Astrocyte of the cerebellum (primary cell): ENCODE measurements around the gene TRAPPC4.

ENCODE experiments used
- DNase-seq: peaks from one replicate; pipeline ENCODE4 v3.0.0-alpha.2; 2011; ENCODE audit warnings: low read depth
- H3K4me3 ChIP-seq: 2 replicates; pipeline ENCODE4 v1.5.1; 2011; ENCODE audit warnings: mild to moderate bottlenecking, low read depth, low read length, moderate library complexity
- in situ Hi-C: cut with HindIII; loops from 2 replicates; pipeline ENCODE4 v1.10.0; 2017; ENCODE audit warnings: low sequenced_read_pairs
- TF ChIP-seq, protein P1 (sequence below): IDR thresholded peaks from 2 replicates; pipeline ENCODE4 v1.5.1; 2012; ENCODE audit warnings: low read length, low read depth, moderate library complexity, mild to moderate bottlenecking; ENCODE audit errors: missing control alignments

Gene TRAPPC4

DNA sequence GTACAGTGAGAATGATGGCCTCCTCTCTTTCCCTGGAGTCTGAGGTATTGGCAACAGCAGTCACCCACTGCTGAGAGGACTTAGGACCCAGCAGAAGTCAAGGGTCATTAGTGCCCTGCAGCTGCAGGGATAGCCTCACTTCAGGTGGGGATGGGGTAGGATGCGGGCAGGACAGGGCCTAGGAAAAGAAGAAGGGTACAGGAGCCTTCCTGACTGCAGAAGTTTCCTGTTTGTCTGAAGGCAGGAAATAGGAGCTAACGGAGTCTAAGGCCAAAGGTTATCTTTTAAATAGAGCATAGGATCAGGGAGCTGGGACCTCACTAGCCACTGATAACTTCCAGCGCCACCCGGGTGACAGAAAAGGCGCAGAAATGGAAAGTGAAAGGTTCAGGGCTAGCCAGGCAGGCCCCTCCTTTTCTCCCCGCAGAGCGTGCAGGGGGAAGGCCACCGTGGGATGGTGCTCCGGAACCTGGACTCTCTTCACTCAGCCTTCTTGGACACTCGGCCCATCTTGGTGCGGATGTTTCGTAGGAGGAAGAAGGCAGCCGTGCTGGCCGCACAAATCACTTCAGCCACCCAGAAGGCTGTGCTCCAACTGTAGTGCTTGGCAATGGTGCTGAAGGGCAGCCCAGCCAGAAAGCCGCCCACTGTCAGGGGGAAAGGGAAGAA lies 6.0 kb downstream of the TRAPPC4 start:
- no peak for DNase-seq
- in situ Hi-C loops = no loop called here
- TF ChIP-seq, protein P1, sequence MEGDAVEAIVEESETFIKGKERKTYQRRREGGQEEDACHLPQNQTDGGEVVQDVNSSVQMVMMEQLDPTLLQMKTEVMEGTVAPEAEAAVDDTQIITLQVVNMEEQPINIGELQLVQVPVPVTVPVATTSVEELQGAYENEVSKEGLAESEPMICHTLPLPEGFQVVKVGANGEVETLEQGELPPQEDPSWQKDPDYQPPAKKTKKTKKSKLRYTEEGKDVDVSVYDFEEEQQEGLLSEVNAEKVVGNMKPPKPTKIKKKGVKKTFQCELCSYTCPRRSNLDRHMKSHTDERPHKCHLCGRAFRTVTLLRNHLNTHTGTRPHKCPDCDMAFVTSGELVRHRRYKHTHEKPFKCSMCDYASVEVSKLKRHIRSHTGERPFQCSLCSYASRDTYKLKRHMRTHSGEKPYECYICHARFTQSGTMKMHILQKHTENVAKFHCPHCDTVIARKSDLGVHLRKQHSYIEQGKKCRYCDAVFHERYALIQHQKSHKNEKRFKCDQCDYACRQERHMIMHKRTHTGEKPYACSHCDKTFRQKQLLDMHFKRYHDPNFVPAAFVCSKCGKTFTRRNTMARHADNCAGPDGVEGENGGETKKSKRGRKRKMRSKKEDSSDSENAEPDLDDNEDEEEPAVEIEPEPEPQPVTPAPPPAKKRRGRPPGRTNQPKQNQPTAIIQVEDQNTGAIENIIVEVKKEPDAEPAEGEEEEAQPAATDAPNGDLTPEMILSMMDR = no peak
- no peak overlapping the region for H3K4me3 ChIP-seq

DNA sequence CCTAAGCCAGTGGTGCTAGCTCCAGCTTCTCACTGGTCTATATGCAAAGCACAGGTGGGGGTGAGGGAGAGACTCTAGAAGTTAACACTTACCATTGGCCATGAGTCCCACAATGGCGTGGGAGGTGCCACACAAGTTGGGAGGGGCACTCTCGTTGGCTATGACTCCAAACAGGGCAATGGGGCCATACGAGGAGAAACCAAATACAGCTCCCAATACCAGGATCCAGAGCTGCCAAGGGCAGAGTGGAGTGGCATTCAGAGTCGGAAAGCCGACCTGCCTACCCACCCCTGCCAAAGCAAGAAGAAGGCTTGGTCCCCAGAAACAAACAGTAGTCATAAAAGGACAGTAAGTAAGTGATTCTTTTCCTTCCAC lies 6.5 kb downstream of the TRAPPC4 start:
- in situ Hi-C loops = no loop called here
- H3K4me3 ChIP-seq = no peak overlapping the region
- TF ChIP-seq, protein P1 = no peak
- DNase-seq = no peak

DNA sequence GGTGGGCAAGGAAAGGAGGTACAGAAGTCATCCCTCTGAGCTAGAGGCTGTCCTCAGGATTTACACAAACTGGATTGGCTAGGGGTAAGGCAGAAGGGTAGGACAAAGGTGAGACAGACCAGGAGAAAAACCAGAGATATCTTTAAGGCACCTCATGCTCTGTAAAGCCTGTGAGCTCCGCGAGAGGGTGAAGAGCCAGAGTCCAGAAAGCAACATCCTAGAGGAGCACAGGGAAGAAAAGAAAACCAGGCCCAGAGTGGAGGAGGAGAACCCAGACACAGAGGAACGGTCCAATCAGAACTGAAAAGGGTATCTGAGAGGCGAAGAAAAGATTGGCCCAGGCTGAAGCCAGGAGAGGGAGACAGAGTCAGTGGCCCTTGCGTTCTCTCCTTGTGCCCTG lies 7.0 kb downstream of the TRAPPC4 start:
- in situ Hi-C loops = no loop called here
- H3K4me3 ChIP-seq = no peak overlapping the region
- DNase-seq = no peak
- TF ChIP-seq, protein P1 = no peak

DNA sequence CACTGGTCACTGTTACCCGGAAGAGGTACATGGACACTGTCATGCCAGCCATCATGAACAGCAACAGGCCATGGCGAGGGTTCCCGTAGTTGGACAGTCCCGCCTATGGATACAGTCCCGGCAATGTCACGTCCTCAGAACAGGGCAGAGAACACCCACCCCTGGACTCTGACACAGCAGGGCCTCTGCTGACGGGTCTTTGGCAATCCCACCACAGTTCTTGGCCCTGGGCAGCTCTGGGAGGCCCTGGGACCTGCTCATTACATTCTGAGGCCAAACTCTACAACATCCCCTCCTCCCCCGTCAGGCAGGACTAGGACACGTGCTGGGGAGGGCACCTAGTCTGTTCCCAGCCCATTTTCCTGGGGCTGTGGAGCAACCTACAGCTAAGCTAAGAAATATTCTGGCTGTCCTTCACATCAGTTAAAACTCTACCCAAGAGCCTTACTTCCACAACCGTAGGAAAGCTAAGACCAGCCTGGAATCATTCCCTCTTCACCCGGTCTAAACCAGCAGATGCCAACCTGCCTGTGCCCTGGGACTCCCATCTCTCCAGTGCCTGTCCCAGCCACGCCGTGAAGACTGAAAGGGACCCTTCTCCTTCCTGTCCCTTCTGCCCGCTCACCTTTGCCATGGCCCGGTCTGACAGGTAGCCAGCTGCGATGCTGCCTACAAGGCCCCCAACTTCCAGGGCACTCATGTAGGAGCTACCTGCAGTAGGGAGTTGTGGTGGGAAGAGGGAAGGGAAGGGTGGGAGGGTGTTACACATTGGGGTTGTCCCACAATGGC lies 7.6 kb downstream of the TRAPPC4 start:
- TF ChIP-seq, protein P1 = no peak
- no peak for DNase-seq
- in situ Hi-C loops = no loop called here
- no peak overlapping the region for H3K4me3 ChIP-seq

DNA sequence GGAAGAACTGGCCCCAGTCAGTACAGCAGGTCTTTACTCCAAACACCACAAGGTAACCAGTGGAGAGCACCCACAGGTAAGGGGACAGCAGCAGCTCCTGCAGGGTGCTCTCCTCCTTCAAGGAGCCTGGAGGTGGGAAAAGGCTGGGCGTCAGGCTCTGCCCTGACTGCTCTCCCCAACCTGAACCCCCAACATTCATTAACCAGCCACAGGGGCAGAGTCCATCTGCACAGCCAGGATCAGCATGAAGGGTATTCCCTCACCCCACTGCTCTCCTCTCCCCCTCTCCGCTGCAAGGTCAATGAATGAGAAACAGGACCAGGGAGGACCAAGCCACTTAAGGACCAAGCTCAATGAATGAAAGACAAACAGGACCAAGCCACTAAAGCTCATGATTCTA lies 8.4 kb downstream of the TRAPPC4 start:
- in situ Hi-C loops = no loop called here
- no peak for DNase-seq
- TF ChIP-seq, protein P1 = no peak
- no peak overlapping the region for H3K4me3 ChIP-seq

DNA sequence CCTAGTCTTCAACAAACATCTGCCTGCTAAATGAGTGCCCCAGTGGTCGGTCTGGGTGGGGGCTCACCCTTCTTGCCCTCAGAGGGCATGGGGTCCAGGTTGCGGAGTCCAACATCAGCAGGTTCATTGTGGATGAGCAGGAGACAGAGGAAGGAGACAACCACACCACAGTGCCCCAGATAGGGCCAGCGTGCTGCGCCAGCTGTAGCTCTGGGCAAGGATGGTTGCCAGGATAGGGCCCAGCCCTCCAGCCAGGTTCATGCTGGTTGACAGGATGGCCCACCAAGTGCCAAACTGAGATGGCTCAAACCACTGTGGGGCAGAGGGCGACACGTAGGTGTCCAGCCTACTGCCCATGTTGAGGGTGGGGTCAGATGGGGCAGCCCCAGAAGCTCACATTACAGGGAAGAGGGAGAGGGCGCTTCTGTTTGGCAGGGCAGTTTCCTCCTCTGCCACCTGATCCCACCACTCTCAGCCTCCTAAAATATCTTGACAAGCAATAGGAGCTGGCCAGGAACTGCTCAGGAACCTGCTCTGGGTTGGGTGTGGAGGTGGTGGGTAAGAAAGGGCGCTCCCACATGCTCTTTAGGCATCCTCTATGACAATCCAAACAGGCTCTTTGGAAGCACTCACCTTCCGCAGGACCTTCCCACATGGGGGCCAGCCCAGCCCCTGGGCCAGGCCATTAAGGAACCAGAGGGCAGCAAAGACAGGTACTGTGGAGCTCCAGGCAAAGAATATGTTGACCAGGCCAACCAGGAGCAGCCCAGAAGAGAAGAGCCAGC lies 9.2 kb downstream of the TRAPPC4 start:
- no peak overlapping the region for H3K4me3 ChIP-seq
- in situ Hi-C loops = no loop called here
- TF ChIP-seq, protein P1 = no peak
- no peak for DNase-seq
